Uterus (tissue), 4 donors: Measurements from ENCODE around the gene ABHD6. TPM values are rescaled to one million over a fixed set of nuclear protein-coding genes. Genes with fewer than 3 reads are reported as not detected.
"Not testable (repeated sequence)": the region's sequence is repeated elsewhere in the genome, so short reads cannot be mapped to it uniquely, and the experiment has no call there.

Experiments
- DNase-seq, 2 donors: peaks; one replicate each; pipeline ENCODE4 v3.0.0-alpha.2; 2019 to 2020
- H3K27ac ChIP-seq, 2 donors: fragments of 200-600 bp; sonication (generic); 1 replicate in 1 of 2; 2 replicates in 1 of 2; pipeline ENCODE4 v1.5.1; 2016 to 2018
- H3K27me3 ChIP-seq, 2 donors: fragments of 200-600 bp; sonication (generic); one replicate each; pipeline ENCODE4 v1.5.1; 2018 to 2019; ENCODE audit warnings: control low read depth in 1 of 2
- H3K36me3 ChIP-seq, 2 donors: fragments of 200-600 bp; sonication (generic); one replicate each; pipeline ENCODE4 v1.5.1; 2019; ENCODE audit warnings: control low read depth in 1 of 2
- H3K4me1 ChIP-seq, 2 donors: fragments of 200-600 bp; sonication (generic); one replicate each; pipeline ENCODE4 v1.5.1; 2018 to 2019; ENCODE audit warnings: control low read depth in 1 of 2
- H3K4me3 ChIP-seq, 2 donors: fragments of 200-600 bp; sonication (generic); 1 replicate in 1 of 2; 2 replicates in 1 of 2; pipeline ENCODE4 v1.5.1; 2018 to 2019; ENCODE audit warnings: mild to moderate bottlenecking in 1 of 2
- H3K9me3 ChIP-seq, 2 donors: fragments of 200-600 bp; sonication (generic); one replicate each; pipeline ENCODE4 v1.5.1; 2019; ENCODE audit warnings: control low read depth in 1 of 2
- POLR2A ChIP-seq, 2 donors: fragments of 450-650 bp; IDR thresholded peaks; one replicate each; pipeline ENCODE4 v1.6.1; 2016; ENCODE audit warnings: antibody characterized with exemption in 2 of 2, mild to moderate bottlenecking in 1 of 2, moderate library complexity in 1 of 2
- intact Hi-C: fragments of 100-400 bp; cut with DNase I; formaldehyde crosslinking; loops from one replicate; pipeline ENCODE4 v1.15.1; 2023; ENCODE audit warnings: low total_unique reads
- total RNA-seq, 4 donors: library from RNA; depleted of rRNA in 3 of 4; stranded (reverse); fragments of >200 nt in 3 of 4; gene quantifications; one replicate each; pipeline versions ENCODE4 v1.1.0 to v1.2.4, GENCODE V29; 2014 to 2023
- TF ChIP-seq, protein P1 (sequence below), 4 experiments: fragments of 200-600 bp in 2 of 4; fragments of 450-650 bp in 2 of 4; sonication (generic) in 2 of 4; IDR thresholded peaks; one replicate each; pipeline ENCODE4 v1.5.1; 2016 to 2019; ENCODE audit warnings: antibody characterized with exemption in 4 of 4, mild to moderate bottlenecking in 2 of 4, moderate library complexity in 1 of 4
- donor health status: DM: yes; HTN: yes; CAD: no.

ABHD6 gene
- total RNA-seq, 4 donors from 2014 or later: 6.7 to 20.6 (median 15.8) TPM

DNA sequence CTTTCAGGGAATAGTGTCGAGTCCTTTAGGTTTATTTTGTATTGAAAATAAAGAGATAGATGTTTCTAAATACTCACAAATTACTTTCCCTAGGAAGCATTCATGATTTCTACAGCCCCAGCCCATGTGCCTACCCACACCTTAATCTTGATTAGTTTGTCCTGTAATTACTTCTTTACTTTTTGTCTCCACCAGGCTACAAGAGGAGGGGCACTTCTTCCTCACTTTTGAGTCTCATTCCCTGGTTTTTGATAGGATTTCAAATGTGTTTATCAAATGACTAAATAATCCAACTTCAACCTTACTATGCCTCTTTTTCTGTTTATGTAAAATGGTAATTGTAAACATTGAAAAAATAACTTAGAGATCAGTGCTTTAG lies 96.9 kb downstream of the ABHD6 start:
- Histone ChIP-seq H3K9me3 (no peaks in the 10 kb centered on the region), H3K36me3 (no peaks in the 10 kb centered on the region), H3K4me1 (peaks cover 0 to 8% of the 10 kb centered on the region in 2 donors), H3K27me3 (no peaks in the 10 kb centered on the region), H3K27ac (peak overlapping the region; percentile 58 to 85), H3K4me3 (peak overlapping the region in 1 of 2 donors; percentile 96)
- intact Hi-C loops: loop anchor here (5.0 kb wide), 1 partner anchor 158 kb away; the partner anchor contains the start of gene KCTD6
- no peak for DNase-seq
- TF ChIP-seq POLR2A (IDR thresholded peaks at IDR 0.05): no peak
- TF ChIP-seq, protein P1, sequence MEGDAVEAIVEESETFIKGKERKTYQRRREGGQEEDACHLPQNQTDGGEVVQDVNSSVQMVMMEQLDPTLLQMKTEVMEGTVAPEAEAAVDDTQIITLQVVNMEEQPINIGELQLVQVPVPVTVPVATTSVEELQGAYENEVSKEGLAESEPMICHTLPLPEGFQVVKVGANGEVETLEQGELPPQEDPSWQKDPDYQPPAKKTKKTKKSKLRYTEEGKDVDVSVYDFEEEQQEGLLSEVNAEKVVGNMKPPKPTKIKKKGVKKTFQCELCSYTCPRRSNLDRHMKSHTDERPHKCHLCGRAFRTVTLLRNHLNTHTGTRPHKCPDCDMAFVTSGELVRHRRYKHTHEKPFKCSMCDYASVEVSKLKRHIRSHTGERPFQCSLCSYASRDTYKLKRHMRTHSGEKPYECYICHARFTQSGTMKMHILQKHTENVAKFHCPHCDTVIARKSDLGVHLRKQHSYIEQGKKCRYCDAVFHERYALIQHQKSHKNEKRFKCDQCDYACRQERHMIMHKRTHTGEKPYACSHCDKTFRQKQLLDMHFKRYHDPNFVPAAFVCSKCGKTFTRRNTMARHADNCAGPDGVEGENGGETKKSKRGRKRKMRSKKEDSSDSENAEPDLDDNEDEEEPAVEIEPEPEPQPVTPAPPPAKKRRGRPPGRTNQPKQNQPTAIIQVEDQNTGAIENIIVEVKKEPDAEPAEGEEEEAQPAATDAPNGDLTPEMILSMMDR (IDR thresholded peaks at IDR 0.05): no peak

DNA sequence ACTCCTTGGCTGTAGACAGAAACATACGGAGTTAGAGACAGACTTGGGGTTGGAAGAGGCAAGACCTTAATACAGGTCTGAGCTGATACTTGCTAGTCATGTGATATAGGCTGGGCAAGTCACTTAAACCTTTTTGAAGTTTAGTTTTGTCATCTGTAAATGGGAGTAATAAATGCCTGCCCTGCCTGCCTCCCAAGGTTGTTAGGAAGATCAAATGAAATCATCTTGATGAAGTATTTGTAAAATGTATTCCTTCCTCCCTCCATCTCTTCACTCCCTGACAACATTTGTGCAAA lies 98.0 kb downstream of the ABHD6 start:
- peak overlapping the region; percentile 58 to 85 for H3K27ac ChIP-seq
- no peaks in the 10 kb centered on the region for H3K27me3 ChIP-seq
- no peaks in the 10 kb centered on the region for H3K36me3 ChIP-seq
- TF ChIP-seq, protein P1 (IDR thresholded peaks at IDR 0.05): no peak
- no peak for TF ChIP-seq POLR2A (IDR thresholded peaks at IDR 0.05)
- no peaks in the 10 kb centered on the region for H3K9me3 ChIP-seq
- intact Hi-C loops: no loop called here
- H3K4me1 ChIP-seq: peaks cover 0 to 8% of the 10 kb centered on the region in 2 donors
- H3K4me3 ChIP-seq: no peak overlapping the region
- DNase-seq: no peak

DNA sequence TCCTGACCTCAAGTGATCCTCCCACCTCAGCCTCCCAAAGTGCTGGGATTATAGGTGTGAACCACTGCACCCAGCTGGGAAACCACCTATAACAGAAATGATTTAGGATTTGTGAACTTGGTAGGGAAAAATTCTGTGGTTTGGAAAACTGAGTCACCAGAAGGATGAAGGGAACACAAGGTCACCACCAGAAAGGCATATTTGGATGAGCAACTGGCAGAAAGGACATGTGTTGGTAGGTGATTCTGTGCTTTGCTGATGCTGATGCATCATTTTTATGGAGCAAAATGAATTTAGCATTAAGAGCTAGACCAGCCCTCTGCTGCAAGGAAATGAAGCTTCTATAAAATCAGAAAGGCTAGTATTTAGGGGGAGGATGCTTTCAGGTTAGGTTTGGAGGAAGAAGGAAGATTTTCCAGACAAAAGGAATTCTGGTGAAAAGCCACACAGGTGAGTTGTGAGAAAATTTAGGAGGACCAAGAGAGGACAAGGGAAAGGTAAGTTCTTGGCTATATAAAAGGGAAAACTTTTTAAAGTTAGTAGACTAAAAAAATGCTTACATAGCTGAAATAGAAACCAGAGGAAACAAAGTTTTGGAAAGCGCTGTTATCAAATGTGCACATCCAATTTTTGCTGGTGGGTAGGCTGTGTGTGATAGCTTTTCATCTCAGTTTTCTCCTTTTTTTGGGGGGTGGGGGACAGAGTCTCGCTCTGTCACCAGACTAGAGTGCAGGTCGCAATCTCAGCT lies 98.7 kb downstream of the ABHD6 start:
- intact Hi-C loops: no loop called here
- no peak for DNase-seq
- H3K27me3 ChIP-seq: no peaks in the 10 kb centered on the region
- H3K4me3 ChIP-seq: no peak overlapping the region
- peak overlapping the region; percentile 58 to 85 for H3K27ac ChIP-seq
- H3K9me3 ChIP-seq: no peaks in the 10 kb centered on the region
- H3K4me1 ChIP-seq: peaks cover 0 to 8% of the 10 kb centered on the region in 2 donors
- no peaks in the 10 kb centered on the region for H3K36me3 ChIP-seq
- no peak for TF ChIP-seq POLR2A (IDR thresholded peaks at IDR 0.05)
- TF ChIP-seq, protein P1 (IDR thresholded peaks at IDR 0.05): no peak

DNA sequence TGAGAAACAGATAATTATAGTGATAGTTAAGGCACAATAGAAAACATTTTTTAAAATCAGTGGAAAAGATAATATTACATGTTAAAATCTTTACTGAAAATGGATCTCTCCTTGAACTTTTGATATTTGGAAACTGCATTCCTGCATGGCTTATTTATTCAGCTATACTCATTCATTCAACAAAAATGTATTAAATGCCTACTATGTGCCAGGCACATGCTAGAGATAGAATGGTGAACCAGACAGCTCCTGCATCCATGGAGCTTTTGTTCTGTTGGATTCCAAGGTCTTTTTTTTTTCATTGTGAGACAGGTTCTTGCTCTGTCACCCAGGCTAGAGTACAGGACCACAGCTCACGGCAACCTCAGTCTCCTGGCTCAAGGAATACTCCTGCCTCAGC lies 99.6 kb downstream of the ABHD6 start:
- intact Hi-C loops: no loop called here
- H3K27ac ChIP-seq: no peak overlapping the region
- no peak for TF ChIP-seq POLR2A (IDR thresholded peaks at IDR 0.05)
- TF ChIP-seq, protein P1 (IDR thresholded peaks at IDR 0.05): no peak
- no peaks in the 10 kb centered on the region for H3K27me3 ChIP-seq
- no peaks in the 10 kb centered on the region for H3K9me3 ChIP-seq
- no peaks in the 10 kb centered on the region for H3K36me3 ChIP-seq
- H3K4me1 ChIP-seq: peaks cover 0 to 6% of the 10 kb centered on the region in 2 donors
- no peak overlapping the region for H3K4me3 ChIP-seq
- DNase-seq: no peak

DNA sequence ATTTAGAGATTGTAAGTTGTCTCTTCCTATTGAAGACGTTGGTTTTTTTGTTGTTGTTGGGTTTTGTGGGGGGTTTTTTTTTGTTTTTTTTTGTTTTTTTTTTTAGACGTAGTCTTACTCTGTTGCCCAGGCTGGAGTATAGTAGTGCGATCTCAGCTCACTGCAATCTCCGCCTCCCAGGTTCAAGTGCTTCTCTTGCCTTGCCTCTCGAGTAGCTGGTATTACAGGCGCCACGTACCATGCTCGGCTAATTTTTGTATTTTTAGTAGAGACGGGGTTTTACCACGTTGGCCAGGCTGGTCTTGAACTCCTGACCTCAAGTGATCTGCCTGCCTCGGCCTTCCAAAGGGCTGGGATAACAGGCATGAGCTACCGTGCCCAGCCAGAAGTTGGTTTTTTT lies 101.6 kb downstream of the ABHD6 start:
- H3K27me3 ChIP-seq, H3K4me3 ChIP-seq, intact Hi-C loops, H3K9me3 ChIP-seq, H3K4me1 ChIP-seq, H3K27ac ChIP-seq, H3K36me3 ChIP-seq, DNase-seq: not testable (repeated sequence)
